HFFc6 (cell line): ENCODE data around the gene ZNHIT6. TPM values are rescaled to one million over a fixed set of nuclear protein-coding genes. Genes with fewer than 3 reads are reported as not detected.

Source experiments
- DNase-seq: peaks from one replicate; pipeline ENCODE4 v3.0.0-alpha.2; 2018
- H3K27ac Mint-ChIP-seq: 2 replicates; pipeline ENCODE4 v1.8.0; 2020; ENCODE audit warnings: mild to moderate bottlenecking, mixed read lengths
- H3K27me3 Mint-ChIP-seq: 2 replicates; pipeline ENCODE4 v1.8.0; 2021; ENCODE audit warnings: mild to moderate bottlenecking, moderate library complexity, mixed read lengths; ENCODE audit not compliant: insufficient read depth
- H3K36me3 Mint-ChIP-seq: 2 replicates; pipeline ENCODE4 v1.8.0; 2021; ENCODE audit warnings: low read depth, mixed read lengths
- H3K4me1 Mint-ChIP-seq: 2 replicates; pipeline ENCODE4 v1.8.0; 2020; ENCODE audit warnings: low read depth, mixed read lengths
- H3K4me3 Mint-ChIP-seq: 2 replicates; pipeline ENCODE4 v1.8.0; 2020; ENCODE audit warnings: mild to moderate bottlenecking, moderate library complexity, mixed read lengths
- H3K9me3 Mint-ChIP-seq: 2 replicates; pipeline ENCODE4 v1.8.0; 2020; ENCODE audit warnings: mild to moderate bottlenecking, mixed read lengths
- total RNA-seq, 6 experiments: library from RNA; stranded (reverse); fragmentation: NEBNext Ultra II Directional; extraction: Animal tissue kit (Norgen Biotek cat#: 25700); gene quantifications; 2 replicates in 1 of 6; 3 replicates in 5 of 6; pipeline ENCODE4 v1.2.3, GENCODE V29; 2021
- TF ChIP-seq, protein P1 (sequence below): fragments of 200-600 bp; sonication (generic); IDR thresholded peaks from 2 replicates; pipeline ENCODE4 v1.5.0; 2021; ENCODE audit warnings: antibody characterized with exemption, mild to moderate bottlenecking

The ZNHIT6 gene
- total RNA-seq, 6 experiments from 2014 or later: 21.5 to 25.9 (median 23.6) TPM

DNA sequence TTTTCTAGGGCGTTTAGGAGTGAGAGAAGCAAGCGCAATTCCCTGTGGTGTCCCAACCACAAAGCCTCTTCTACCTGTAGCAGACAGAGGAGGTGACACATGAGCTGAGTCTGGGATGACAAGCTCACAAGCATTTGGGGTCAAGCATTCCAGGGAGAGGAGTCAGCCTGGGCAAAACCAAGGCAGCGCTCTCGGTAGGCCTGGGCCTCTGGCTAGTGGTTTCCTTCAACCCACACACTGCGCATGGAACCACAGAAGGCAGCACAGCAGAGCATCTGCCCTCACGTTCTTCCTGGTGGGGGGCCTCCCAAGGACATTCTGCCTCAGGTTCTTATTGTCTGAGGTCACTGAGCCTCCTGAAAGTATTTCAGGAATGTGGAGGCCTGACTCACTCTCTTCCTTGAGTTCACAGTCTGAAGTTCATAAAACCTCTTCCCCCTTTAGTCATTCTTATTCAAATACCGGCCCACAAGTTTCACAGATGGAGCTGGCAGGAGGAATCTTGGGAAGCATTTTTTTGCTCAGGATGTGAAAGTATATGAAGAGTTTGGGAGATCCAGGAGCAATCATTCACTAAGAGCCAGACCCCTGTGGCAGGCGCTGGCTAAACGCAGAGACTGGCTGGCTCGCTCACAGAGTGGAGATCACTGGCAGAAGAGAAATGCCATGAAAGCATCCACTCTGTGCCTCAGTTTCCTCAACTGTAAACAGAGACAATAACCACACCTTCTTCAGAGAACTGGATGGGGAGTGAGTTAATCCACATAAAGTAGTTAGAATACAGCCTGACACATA is 100.9 kb downstream of the ZNHIT6 start:
- Mint-ChIP-seq H3K4me3 (peak overlapping the region; percentile 73), H3K27ac (peak overlapping the region; percentile 99)
- TF ChIP-seq, protein P1, sequence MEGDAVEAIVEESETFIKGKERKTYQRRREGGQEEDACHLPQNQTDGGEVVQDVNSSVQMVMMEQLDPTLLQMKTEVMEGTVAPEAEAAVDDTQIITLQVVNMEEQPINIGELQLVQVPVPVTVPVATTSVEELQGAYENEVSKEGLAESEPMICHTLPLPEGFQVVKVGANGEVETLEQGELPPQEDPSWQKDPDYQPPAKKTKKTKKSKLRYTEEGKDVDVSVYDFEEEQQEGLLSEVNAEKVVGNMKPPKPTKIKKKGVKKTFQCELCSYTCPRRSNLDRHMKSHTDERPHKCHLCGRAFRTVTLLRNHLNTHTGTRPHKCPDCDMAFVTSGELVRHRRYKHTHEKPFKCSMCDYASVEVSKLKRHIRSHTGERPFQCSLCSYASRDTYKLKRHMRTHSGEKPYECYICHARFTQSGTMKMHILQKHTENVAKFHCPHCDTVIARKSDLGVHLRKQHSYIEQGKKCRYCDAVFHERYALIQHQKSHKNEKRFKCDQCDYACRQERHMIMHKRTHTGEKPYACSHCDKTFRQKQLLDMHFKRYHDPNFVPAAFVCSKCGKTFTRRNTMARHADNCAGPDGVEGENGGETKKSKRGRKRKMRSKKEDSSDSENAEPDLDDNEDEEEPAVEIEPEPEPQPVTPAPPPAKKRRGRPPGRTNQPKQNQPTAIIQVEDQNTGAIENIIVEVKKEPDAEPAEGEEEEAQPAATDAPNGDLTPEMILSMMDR: no peak

GRCh38 chr1:85606414-85606800 is 101.8 kb downstream of the ZNHIT6 start:
- peak overlapping the region; percentile 99 for H3K27ac Mint-ChIP-seq

More for the DNA sequence above, 100.9 kb downstream of the ZNHIT6 start:
- Mint-ChIP-seq H3K9me3 (no peaks in the 10 kb centered on the region), H3K36me3 (no peaks in the 10 kb centered on the region), H3K27me3 (peaks cover 4% of the 10 kb centered on the region), H3K4me1 (peaks cover 93% of the 10 kb centered on the region)
- DNase-seq: peak; percentile 100

DNA sequence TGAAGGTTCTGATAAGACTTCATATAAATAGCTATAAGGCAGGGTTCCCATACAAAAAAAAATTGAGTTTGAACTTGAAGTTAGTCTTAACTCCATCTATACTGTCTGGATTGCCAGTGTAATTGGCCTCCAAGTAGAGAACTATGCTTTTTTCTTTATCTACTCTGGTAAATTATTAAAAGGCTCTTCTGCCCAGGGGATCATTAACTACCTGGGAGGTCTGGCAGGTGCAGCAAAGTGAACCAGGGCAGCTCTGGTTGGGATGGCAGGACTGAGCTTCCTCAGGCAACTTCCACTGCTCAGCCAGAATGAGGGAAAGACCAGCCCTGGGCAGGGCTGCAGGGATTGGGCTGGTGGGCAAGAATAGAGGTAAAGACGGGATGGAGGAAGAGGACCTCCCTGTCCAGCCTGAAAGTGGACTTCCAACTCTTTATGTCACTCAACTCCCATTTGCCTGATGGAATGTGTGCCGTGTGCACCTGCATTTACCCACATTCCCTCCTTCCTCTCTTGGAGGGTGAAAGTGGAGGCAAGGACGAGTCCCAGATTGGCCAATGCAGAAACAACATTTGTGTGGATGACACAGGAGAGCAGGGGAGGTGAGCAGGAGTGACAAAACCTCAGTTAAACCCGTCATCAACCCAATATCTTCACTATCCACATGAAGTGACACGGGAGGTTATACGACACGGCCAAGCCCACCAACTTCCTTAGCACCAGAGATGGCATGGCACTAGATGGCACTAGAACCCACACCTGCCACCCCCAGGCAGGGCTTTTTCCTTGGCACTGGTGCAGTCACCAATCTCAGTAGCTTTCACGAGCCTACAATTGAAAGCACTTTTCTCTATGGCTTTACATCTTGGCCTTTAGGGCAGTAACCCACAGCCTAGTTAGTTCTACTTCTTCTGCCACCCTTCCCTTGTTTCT is 102.5 kb downstream of the ZNHIT6 start:
- H3K9me3 Mint-ChIP-seq: no peaks in the 10 kb centered on the region
- peak overlapping the region; percentile 99 for H3K27ac Mint-ChIP-seq

More at GRCh38 chr1:85606414-85606800, 101.8 kb downstream of the ZNHIT6 start:
- Mint-ChIP-seq H3K36me3 (no peaks in the 10 kb centered on the region), H3K4me3 (peak overlapping the region; percentile 52), H3K9me3 (no peaks in the 10 kb centered on the region), H3K27me3 (peaks cover 4% of the 10 kb centered on the region), H3K4me1 (peaks cover 84% of the 10 kb centered on the region)
- peak; percentile 25 for DNase-seq
- TF ChIP-seq, protein P1: no peak

DNA sequence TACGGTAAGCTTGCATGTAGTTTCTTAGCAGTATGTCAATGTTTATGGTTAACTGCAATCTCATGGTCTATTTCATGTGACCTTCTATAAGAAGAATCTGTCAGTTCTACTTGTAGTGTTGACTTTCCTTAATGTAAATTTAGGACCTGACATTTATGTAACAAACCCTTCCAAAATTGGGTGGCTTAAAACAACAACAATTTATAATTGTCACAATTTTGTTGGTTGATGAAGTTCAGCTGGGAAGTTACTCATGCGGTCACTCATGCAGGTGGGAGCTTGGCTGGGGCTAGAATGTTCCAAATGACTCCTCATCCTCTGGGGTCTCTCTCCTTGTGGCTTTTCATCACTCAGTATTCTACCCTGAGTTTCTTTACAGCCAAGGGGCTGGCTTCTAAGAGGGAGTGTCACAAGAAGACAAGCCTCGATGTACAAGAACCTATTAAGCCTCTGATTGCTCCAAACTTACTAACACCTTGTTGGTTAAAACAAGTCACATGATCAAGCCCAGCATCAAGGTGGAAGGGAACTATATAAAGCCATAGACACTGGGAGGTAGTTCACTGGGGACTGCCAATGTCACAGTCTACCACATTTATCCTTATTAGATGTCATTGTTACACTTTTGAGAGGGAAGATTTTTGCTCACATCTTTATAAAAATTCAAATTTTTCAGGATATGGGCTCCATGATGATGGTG is 103.8 kb downstream of the ZNHIT6 start:
- H3K9me3 Mint-ChIP-seq: no peaks in the 10 kb centered on the region
- peaks cover 65% of the 10 kb centered on the region for H3K4me1 Mint-ChIP-seq
- TF ChIP-seq, protein P1: no peak
- no peak overlapping the region for H3K4me3 Mint-ChIP-seq
- peaks cover 4% of the 10 kb centered on the region for H3K27me3 Mint-ChIP-seq
- H3K36me3 Mint-ChIP-seq: peaks cover 7% of the 10 kb centered on the region; the same call in 1 of the 2 replicates
- no peak for DNase-seq
- no peak overlapping the region for H3K27ac Mint-ChIP-seq

More for the DNA sequence above, 102.5 kb downstream of the ZNHIT6 start:
- peaks cover 4% of the 10 kb centered on the region for H3K27me3 Mint-ChIP-seq
- peak overlapping the region; percentile 52; the same call in 1 of the 2 replicates for H3K4me3 Mint-ChIP-seq
- H3K36me3 Mint-ChIP-seq: no peaks in the 10 kb centered on the region
- no peak for DNase-seq
- TF ChIP-seq, protein P1: peak; percentile 24; the same call in 1 of the 2 replicates
- H3K4me1 Mint-ChIP-seq: peaks cover 77% of the 10 kb centered on the region
